HEK293 (cell line): Measurements from ENCODE around the gene HOXB8.

Experiments used
- IKZF3 ChIP-seq: fragments of 450-650 bp; IDR thresholded peaks from 2 replicates; pipeline ENCODE4 v1.5.0; 2018; ENCODE audit warnings: missing biosample characterization, mild to moderate bottlenecking, missing genetic modification characterization, moderate library complexity
- KLF9 ChIP-seq: fragments of 450-650 bp; formaldehyde crosslinking; IDR thresholded peaks from 2 replicates; pipeline ENCODE4 v1.5.1; 2016; ENCODE audit warnings: missing biosample characterization, missing genetic modification characterization, low read depth
- MYNN ChIP-seq: fragments of 450-650 bp; formaldehyde crosslinking; IDR thresholded peaks from 2 replicates; pipeline ENCODE4 v1.5.1; 2016; ENCODE audit warnings: missing biosample characterization, missing genetic modification characterization, borderline replicate concordance
- WT1 ChIP-seq: fragments of 450-650 bp; formaldehyde crosslinking; IDR thresholded peaks from 2 replicates; pipeline ENCODE4 v1.5.1; 2016; ENCODE audit warnings: missing biosample characterization, missing genetic modification characterization
- YY1 ChIP-seq: fragments of 450-650 bp; formaldehyde crosslinking; IDR thresholded peaks from 2 replicates; pipeline ENCODE4 v1.5.1; 2018; ENCODE audit warnings: missing biosample characterization, missing genetic modification characterization
- ZBTB21 ChIP-seq: fragments of 450-650 bp; formaldehyde crosslinking; IDR thresholded peaks from 2 replicates; pipeline ENCODE4 v1.5.1; 2017; ENCODE audit warnings: missing biosample characterization, missing genetic modification characterization
- ZBTB7A ChIP-seq: fragments of 450-650 bp; formaldehyde crosslinking; IDR thresholded peaks from 2 replicates; pipeline ENCODE4 v1.5.1; 2016; ENCODE audit warnings: low read depth, missing biosample characterization, missing genetic modification characterization
- ZFP69B ChIP-seq: fragments of 450-650 bp; formaldehyde crosslinking; IDR thresholded peaks from 2 replicates; pipeline ENCODE4 v1.5.1; 2016; ENCODE audit warnings: missing biosample characterization, missing genetic modification characterization
- ZNF16 ChIP-seq: fragments of 450-650 bp; formaldehyde crosslinking; IDR thresholded peaks from 2 replicates; pipeline ENCODE4 v1.5.1; 2016; ENCODE audit warnings: low read depth, missing biosample characterization, missing genetic modification characterization
- ZNF19 ChIP-seq: fragments of 450-650 bp; formaldehyde crosslinking; IDR thresholded peaks from 2 replicates; pipeline ENCODE4; 2016; ENCODE audit warnings: missing biosample characterization, missing genetic modification characterization, low read depth
- ZNF214 ChIP-seq: fragments of 450-650 bp; formaldehyde crosslinking; IDR thresholded peaks from 2 replicates; pipeline ENCODE4 v1.5.1; 2017; ENCODE audit warnings: missing biosample characterization, mild to moderate bottlenecking, missing genetic modification characterization, borderline replicate concordance
- ZNF248 ChIP-seq: fragments of 450-650 bp; formaldehyde crosslinking; IDR thresholded peaks from 2 replicates; pipeline ENCODE4 v1.5.1; 2017; ENCODE audit warnings: missing biosample characterization, missing genetic modification characterization
- ZNF530 ChIP-seq: fragments of 450-650 bp; formaldehyde crosslinking; IDR thresholded peaks from 2 replicates; pipeline ENCODE4 v1.5.1; 2016; ENCODE audit warnings: low read depth, missing biosample characterization, missing genetic modification characterization
- ZNF660 ChIP-seq: fragments of 450-650 bp; IDR thresholded peaks from 2 replicates; pipeline ENCODE4 v1.5.1; 2018; ENCODE audit warnings: missing biosample characterization, mild to moderate bottlenecking, missing genetic modification characterization
- ZNF664 ChIP-seq: fragments of 450-650 bp; formaldehyde crosslinking; IDR thresholded peaks from 2 replicates; pipeline ENCODE4 v1.5.1; 2016; ENCODE audit warnings: missing biosample characterization, missing genetic modification characterization
- ZNF701 ChIP-seq: fragments of 450-650 bp; formaldehyde crosslinking; IDR thresholded peaks from 2 replicates; pipeline ENCODE4 v1.5.1; 2016; ENCODE audit warnings: missing biosample characterization, missing genetic modification characterization
- TF ChIP-seq, protein P1 (sequence below): fragments of 450-650 bp; formaldehyde crosslinking; IDR thresholded peaks from 2 replicates; pipeline ENCODE4 v1.5.1; 2016; ENCODE audit warnings: missing biosample characterization, missing genetic modification characterization
- TF ChIP-seq, protein P2 (sequence below): fragments of 450-650 bp; formaldehyde crosslinking; IDR thresholded peaks from 2 replicates; pipeline ENCODE4 v1.5.1; 2016; ENCODE audit warnings: missing biosample characterization, missing genetic modification characterization
- TF ChIP-seq, protein P3 (sequence below): fragments of 450-650 bp; formaldehyde crosslinking; IDR thresholded peaks from 2 replicates; pipeline ENCODE4 v1.5.1; 2016; ENCODE audit warnings: missing biosample characterization, missing genetic modification characterization
- TF ChIP-seq, protein P4 (sequence below): fragments of 450-650 bp; formaldehyde crosslinking; IDR thresholded peaks from 2 replicates; pipeline ENCODE4 v1.5.1; 2016; ENCODE audit warnings: missing biosample characterization, missing genetic modification characterization
- TF ChIP-seq, protein P5 (sequence below): fragments of 450-650 bp; formaldehyde crosslinking; IDR thresholded peaks from 2 replicates; pipeline ENCODE4 v1.5.1; 2016; ENCODE audit warnings: missing biosample characterization, missing genetic modification characterization

Gene HOXB8

GRCh38 chr17:48593840-48594537 lies 21.1 kb downstream of the HOXB8 start (continued):
- TF ChIP-seq, protein P1, sequence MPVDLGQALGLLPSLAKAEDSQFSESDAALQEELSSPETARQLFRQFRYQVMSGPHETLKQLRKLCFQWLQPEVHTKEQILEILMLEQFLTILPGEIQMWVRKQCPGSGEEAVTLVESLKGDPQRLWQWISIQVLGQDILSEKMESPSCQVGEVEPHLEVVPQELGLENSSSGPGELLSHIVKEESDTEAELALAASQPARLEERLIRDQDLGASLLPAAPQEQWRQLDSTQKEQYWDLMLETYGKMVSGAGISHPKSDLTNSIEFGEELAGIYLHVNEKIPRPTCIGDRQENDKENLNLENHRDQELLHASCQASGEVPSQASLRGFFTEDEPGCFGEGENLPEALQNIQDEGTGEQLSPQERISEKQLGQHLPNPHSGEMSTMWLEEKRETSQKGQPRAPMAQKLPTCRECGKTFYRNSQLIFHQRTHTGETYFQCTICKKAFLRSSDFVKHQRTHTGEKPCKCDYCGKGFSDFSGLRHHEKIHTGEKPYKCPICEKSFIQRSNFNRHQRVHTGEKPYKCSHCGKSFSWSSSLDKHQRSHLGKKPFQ (tag by site-specific recombination), result no peak
- TF ChIP-seq YY1 (tag by site-specific recombination) (peak; percentile 90), ZNF660 (tag by site-specific recombination) (peak; percentile 91), ZNF248 (tag by site-specific recombination) (no peak), ZNF16 (tag by site-specific recombination) (no peak), ZNF19 (tag by site-specific recombination) (no peak), ZNF530 (tag by site-specific recombination) (no peak), MYNN (no peak), ZBTB7A (tag by site-specific recombination) (no peak), ZNF214 (tag by site-specific recombination) (no peak), ZBTB21 (tag by site-specific recombination) (peak; percentile 87), ZNF701 (no peak), IKZF3 (tag by site-specific recombination) (peak; percentile 92), WT1 (tag by site-specific recombination) (peak; percentile 50), ZNF664 (tag by site-specific recombination) (no peak), KLF9 (tag by site-specific recombination) (no peak; the same call in 1 of the 2 replicates), ZFP69B (tag by site-specific recombination) (peak; percentile 76)
- TF ChIP-seq, protein P2, sequence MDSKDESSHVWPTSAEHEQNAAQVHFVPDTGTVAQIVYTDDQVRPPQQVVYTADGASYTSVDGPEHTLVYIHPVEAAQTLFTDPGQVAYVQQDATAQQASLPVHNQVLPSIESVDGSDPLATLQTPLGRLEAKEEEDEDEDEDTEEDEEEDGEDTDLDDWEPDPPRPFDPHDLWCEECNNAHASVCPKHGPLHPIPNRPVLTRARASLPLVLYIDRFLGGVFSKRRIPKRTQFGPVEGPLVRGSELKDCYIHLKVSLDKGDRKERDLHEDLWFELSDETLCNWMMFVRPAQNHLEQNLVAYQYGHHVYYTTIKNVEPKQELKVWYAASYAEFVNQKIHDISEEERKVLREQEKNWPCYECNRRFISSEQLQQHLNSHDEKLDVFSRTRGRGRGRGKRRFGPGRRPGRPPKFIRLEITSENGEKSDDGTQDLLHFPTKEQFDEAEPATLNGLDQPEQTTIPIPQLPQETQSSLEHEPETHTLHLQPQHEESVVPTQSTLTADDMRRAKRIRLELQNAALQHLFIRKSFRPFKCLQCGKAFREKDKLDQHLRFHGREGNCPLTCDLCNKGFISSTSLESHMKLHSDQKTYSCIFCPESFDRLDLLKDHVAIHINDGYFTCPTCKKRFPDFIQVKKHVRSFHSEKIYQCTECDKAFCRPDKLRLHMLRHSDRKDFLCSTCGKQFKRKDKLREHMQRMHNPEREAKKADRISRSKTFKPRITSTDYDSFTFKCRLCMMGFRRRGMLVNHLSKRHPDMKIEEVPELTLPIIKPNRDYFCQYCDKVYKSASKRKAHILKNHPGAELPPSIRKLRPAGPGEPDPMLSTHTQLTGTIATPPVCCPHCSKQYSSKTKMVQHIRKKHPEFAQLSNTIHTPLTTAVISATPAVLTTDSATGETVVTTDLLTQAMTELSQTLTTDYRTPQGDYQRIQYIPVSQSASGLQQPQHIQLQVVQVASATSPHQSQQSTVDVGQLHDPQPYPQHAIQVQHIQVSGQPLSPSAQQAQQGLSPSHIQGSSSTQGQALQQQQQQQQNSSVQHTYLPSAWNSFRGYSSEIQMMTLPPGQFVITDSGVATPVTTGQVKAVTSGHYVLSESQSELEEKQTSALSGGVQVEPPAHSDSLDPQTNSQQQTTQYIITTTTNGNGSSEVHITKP, result peak; percentile 98
- TF ChIP-seq, protein P3, sequence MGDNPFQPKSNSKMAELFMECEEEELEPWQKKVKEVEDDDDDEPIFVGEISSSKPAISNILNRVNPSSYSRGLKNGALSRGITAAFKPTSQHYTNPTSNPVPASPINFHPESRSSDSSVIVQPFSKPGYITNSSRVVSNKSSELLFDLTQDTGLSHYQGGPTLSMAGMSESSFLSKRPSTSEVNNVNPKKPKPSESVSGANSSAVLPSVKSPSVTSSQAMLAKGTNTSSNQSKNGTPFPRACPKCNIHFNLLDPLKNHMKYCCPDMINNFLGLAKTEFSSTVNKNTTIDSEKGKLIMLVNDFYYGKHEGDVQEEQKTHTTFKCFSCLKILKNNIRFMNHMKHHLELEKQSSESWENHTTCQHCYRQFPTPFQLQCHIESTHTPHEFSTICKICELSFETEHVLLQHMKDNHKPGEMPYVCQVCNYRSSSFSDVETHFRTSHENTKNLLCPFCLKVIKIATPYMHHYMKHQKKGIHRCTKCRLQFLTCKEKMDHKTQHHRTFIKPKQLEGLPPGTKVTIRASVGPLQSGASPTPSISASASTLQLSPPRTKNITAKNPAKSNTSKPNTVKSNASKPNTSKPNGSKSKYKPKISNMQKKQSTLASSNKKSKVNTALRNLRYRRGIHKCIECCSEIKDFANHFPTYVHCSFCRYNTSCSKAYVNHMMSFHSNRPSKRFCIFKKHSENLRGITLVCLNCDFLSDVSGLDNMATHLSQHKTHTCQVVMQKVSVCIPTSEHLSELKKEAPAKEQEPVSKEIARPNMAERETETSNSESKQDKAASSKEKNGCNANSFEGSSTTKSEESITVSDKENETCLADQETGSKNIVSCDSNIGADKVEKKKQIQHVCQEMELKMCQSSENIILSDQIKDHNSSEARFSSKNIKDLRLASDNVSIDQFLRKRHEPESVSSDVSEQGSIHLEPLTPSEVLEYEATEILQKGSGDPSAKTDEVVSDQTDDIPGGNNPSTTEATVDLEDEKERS, result no peak
- TF ChIP-seq, protein P4, sequence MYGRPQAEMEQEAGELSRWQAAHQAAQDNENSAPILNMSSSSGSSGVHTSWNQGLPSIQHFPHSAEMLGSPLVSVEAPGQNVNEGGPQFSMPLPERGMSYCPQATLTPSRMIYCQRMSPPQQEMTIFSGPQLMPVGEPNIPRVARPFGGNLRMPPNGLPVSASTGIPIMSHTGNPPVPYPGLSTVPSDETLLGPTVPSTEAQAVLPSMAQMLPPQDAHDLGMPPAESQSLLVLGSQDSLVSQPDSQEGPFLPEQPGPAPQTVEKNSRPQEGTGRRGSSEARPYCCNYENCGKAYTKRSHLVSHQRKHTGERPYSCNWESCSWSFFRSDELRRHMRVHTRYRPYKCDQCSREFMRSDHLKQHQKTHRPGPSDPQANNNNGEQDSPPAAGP (tag by site-specific recombination), result peak; percentile 86
- TF ChIP-seq, protein P5, sequence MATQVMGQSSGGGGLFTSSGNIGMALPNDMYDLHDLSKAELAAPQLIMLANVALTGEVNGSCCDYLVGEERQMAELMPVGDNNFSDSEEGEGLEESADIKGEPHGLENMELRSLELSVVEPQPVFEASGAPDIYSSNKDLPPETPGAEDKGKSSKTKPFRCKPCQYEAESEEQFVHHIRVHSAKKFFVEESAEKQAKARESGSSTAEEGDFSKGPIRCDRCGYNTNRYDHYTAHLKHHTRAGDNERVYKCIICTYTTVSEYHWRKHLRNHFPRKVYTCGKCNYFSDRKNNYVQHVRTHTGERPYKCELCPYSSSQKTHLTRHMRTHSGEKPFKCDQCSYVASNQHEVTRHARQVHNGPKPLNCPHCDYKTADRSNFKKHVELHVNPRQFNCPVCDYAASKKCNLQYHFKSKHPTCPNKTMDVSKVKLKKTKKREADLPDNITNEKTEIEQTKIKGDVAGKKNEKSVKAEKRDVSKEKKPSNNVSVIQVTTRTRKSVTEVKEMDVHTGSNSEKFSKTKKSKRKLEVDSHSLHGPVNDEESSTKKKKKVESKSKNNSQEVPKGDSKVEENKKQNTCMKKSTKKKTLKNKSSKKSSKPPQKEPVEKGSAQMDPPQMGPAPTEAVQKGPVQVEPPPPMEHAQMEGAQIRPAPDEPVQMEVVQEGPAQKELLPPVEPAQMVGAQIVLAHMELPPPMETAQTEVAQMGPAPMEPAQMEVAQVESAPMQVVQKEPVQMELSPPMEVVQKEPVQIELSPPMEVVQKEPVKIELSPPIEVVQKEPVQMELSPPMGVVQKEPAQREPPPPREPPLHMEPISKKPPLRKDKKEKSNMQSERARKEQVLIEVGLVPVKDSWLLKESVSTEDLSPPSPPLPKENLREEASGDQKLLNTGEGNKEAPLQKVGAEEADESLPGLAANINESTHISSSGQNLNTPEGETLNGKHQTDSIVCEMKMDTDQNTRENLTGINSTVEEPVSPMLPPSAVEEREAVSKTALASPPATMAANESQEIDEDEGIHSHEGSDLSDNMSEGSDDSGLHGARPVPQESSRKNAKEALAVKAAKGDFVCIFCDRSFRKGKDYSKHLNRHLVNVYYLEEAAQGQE, result peak; percentile 25; the same call in 1 of the 2 replicates
